Stomach smooth muscle (tissue), 2 donors: Measurements from ENCODE around the gene CROCC2.

ENCODE experiments used
- H3K27ac ChIP-seq: one replicate; pipeline ENCODE4 v1.7.0; 2013; ENCODE audit warnings: mild to moderate bottlenecking, low read length, inconsistent platforms
- H3K27me3 ChIP-seq, 2 donors: one replicate each; pipeline ENCODE4 v1.7.0; 2013; ENCODE audit warnings: low read length in 2 of 2; ENCODE audit not compliant: insufficient read depth in 2 of 2, control insufficient read depth in 1 of 2
- H3K36me3 ChIP-seq, 2 donors: one replicate each; pipeline ENCODE4 v1.7.0; 2013; ENCODE audit warnings: low read length in 2 of 2; ENCODE audit not compliant: control insufficient read depth in 2 of 2, insufficient read depth in 2 of 2
- H3K4me1 ChIP-seq: one replicate; pipeline ENCODE4 v1.7.0; 2013; ENCODE audit warnings: low read length; ENCODE audit not compliant: control insufficient read depth, insufficient read depth
- H3K4me3 ChIP-seq, 2 donors: one replicate each; pipeline ENCODE4 v1.7.0; 2013; ENCODE audit warnings: low read length in 2 of 2
- H3K9ac ChIP-seq, 2 donors: one replicate each; pipeline ENCODE4 v1.7.0; 2013; ENCODE audit warnings: low read length in 2 of 2, mild to moderate bottlenecking in 1 of 2
- H3K9me3 ChIP-seq, 2 donors: one replicate each; pipeline ENCODE4 v1.7.0; 2013; ENCODE audit warnings: low read length in 2 of 2; ENCODE audit not compliant: control insufficient read depth in 2 of 2
- donor health status: healthy.
- donor health status: Pancreatic carcinoma.

The CROCC2 gene

GRCh38 chr2:240933966-240934700, 28.0 kb downstream of the CROCC2 start:
- Histone ChIP-seq H3K4me3 (no peak overlapping the region), H3K4me1 (no peaks in the 10 kb centered on the region), H3K27ac (no peak overlapping the region), H3K36me3 (no peaks in the 10 kb centered on the region), H3K9ac (no peak overlapping the region), H3K9me3 (peaks cover 3 to 14% of the 10 kb centered on the region in 2 donors), H3K27me3 (no peaks in the 10 kb centered on the region)

GRCh38 chr2:240934701-240935102, 28.6 kb downstream of the CROCC2 start:
- Histone ChIP-seq H3K36me3 (no peaks in the 10 kb centered on the region), H3K9me3 (peaks cover 3 to 14% of the 10 kb centered on the region in 2 donors), H3K27ac (no peak overlapping the region), H3K4me1 (no peaks in the 10 kb centered on the region), H3K4me3 (no peak overlapping the region), H3K9ac (no peak overlapping the region), H3K27me3 (no peaks in the 10 kb centered on the region)

GRCh38 chr2:240935103-240935876, 29.2 kb downstream of the CROCC2 start:
- Histone ChIP-seq H3K27me3 (no peaks in the 10 kb centered on the region), H3K27ac (no peak overlapping the region), H3K4me1 (no peaks in the 10 kb centered on the region), H3K9me3 (peaks cover 3 to 14% of the 10 kb centered on the region in 2 donors), H3K36me3 (no peaks in the 10 kb centered on the region), H3K9ac (no peak overlapping the region), H3K4me3 (no peak overlapping the region)

- Histone ChIP-seq H3K4me3 (no peak overlapping the region), H3K36me3 (no peaks in the 10 kb centered on the region), H3K27ac (no peak overlapping the region)
Measured at GRCh38 chr2:240936106-240936505, 30.0 kb downstream of the CROCC2 start.

GRCh38 chr2:240946046-240946445, 39.9 kb downstream of the CROCC2 start:
- H3K4me3 ChIP-seq = no peak overlapping the region
- H3K4me1 ChIP-seq = no peaks in the 10 kb centered on the region
- peaks cover 2% of the 10 kb centered on the region in 2 donors for H3K27me3 ChIP-seq
- H3K36me3 ChIP-seq = no peaks in the 10 kb centered on the region
- no peak overlapping the region for H3K9ac ChIP-seq
- H3K27ac ChIP-seq = no peak overlapping the region
- no peaks in the 10 kb centered on the region for H3K9me3 ChIP-seq

More at GRCh38 chr2:240936106-240936505, 30.0 kb downstream of the CROCC2 start:
- Histone ChIP-seq H3K9me3 (peaks cover 3 to 14% of the 10 kb centered on the region in 2 donors), H3K4me1 (no peaks in the 10 kb centered on the region), H3K27me3 (no peaks in the 10 kb centered on the region), H3K9ac (no peak overlapping the region)

GRCh38 chr2:240946654-240947053, 40.5 kb downstream of the CROCC2 start:
- Histone ChIP-seq H3K4me1 (no peaks in the 10 kb centered on the region), H3K36me3 (no peaks in the 10 kb centered on the region), H3K9ac (no peak overlapping the region), H3K27ac (no peak overlapping the region), H3K9me3 (peaks cover 0 to 5% of the 10 kb centered on the region in 2 donors), H3K4me3 (no peak overlapping the region), H3K27me3 (peaks cover 2% of the 10 kb centered on the region in 2 donors)

- Histone ChIP-seq H3K27me3 (peaks cover 2% of the 10 kb centered on the region in 2 donors), H3K9ac (no peak overlapping the region), H3K9me3 (peaks cover 0 to 5% of the 10 kb centered on the region in 2 donors), H3K27ac (no peak overlapping the region), H3K4me1 (no peaks in the 10 kb centered on the region), H3K36me3 (no peaks in the 10 kb centered on the region), H3K4me3 (no peak overlapping the region)
Measured at GRCh38 chr2:240947176-240947575, 41.0 kb downstream of the CROCC2 start.

- H3K36me3 ChIP-seq = no peaks in the 10 kb centered on the region
- H3K27ac ChIP-seq = no peak overlapping the region
- H3K9me3 ChIP-seq = peaks cover 0 to 5% of the 10 kb centered on the region in 2 donors
- no peak overlapping the region for H3K4me3 ChIP-seq
- H3K9ac ChIP-seq = no peak overlapping the region
- H3K4me1 ChIP-seq = no peaks in the 10 kb centered on the region
- peaks cover 2% of the 10 kb centered on the region in 2 donors for H3K27me3 ChIP-seq
Measured at GRCh38 chr2:240947607-240948006, 41.5 kb downstream of the CROCC2 start.

GRCh38 chr2:240948086-240948485, 42.0 kb downstream of the CROCC2 start:
- no peaks in the 10 kb centered on the region for H3K4me1 ChIP-seq
- peaks cover 2% of the 10 kb centered on the region in 2 donors for H3K27me3 ChIP-seq
- H3K27ac ChIP-seq = no peak overlapping the region
- no peaks in the 10 kb centered on the region for H3K36me3 ChIP-seq
- H3K9me3 ChIP-seq = peaks cover 0 to 5% of the 10 kb centered on the region in 2 donors
- H3K9ac ChIP-seq = no peak overlapping the region
- H3K4me3 ChIP-seq = no peak overlapping the region

- H3K36me3 ChIP-seq = no peaks in the 10 kb centered on the region
- no peak overlapping the region for H3K27ac ChIP-seq
Measured at GRCh38 chr2:240948905-240949790, 43.0 kb downstream of the CROCC2 start.

More at GRCh38 chr2:240948905-240949790, 43.0 kb downstream of the CROCC2 start:
- Histone ChIP-seq H3K4me3 (no peak overlapping the region), H3K4me1 (no peaks in the 10 kb centered on the region), H3K27me3 (peaks cover 2% of the 10 kb centered on the region in 2 donors), H3K9me3 (peaks cover 0 to 5% of the 10 kb centered on the region in 2 donors), H3K9ac (no peak overlapping the region)
